Measurements from ENCODE around the gene KANTR.

The KANTR gene

DNA sequence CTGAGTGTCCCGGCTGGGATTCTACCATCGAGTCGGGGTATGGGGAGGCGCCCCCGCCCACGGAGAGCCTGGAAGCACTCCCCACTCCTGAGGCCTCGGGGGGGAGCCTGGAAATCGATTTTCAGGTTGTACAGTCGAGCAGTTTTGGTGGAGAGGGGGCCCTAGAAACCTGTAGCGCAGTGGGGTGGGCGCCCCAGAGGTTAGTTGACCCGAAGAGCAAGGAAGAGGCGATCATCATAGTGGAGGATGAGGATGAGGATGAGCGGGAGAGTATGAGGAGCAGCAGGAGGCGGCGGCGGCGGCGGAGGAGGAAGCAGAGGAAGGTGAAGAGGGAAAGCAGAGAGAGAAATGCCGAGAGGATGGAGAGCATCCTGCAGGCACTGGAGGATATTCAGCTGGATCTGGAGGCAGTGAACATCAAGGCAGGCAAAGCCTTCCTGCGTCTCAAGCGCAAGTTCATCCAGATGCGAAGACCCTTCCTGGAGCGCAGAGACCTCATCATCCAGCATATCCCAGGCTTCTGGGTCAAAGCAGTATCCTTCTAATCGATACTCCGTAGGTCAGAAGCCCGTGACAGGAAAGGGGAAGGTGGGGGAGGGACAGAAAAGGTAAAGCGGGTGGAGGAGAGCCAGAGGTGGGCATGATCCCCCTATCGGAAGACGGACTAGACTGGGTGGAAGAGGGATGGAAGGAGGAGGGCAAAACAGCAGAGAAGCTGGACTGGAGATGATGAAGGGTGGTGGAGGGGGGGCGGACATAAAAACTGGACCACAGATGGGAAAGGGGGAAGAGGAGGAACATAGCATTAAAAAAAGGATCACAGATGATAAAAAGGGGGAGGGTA, 10.9 kb upstream of the KANTR start:
- H3K4me3 ChIP-seq (ENCODE audit: low read length): peak overlapping the region; percentile 78
- peaks cover 20% of the 10 kb centered on the region for H3K36me3 ChIP-seq (ENCODE audit: insufficient read depth, low read length)
- peaks cover 12% of the 10 kb centered on the region for H3K4me1 ChIP-seq (ENCODE audit: control insufficient read depth, insufficient read depth, low read length)
- H3K4me2 ChIP-seq (ENCODE audit: low read length): peak overlapping the region; percentile 93
- peak overlapping the region; percentile 81 for H3K9ac ChIP-seq (ENCODE audit: low read depth, low read length)
- no peaks in the 10 kb centered on the region for H3K9me3 ChIP-seq (replicated peaks; ENCODE audit: low read length)
- H3K27me3 ChIP-seq (ENCODE audit: control insufficient read depth, insufficient read depth, low read length): no peaks in the 10 kb centered on the region

DNA sequence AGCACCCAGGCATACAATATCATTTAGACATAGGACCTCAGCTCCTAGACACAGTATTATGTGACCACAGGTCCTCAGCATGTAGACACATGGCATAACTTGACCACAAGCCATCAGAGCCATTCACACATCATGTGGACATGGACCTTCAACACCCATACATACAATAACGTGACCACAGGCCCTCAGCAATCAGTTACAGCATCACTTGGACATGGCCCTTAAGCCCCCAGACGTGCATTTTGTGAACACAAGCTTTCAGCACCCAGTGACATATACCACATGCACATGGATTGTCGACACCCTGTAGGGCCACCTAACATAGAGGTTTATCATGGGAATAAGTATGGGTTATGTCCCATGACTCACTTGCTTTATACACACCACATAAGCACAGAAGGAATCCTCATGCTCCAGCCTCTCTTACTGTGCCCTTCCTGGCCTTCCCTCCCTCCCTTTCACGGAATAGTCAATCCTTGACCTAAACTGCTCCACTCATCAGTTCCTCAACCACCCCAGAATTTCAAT, 9.8 kb upstream of the KANTR start:
- peak overlapping the region; percentile 93 for H3K4me2 ChIP-seq (ENCODE audit: low read length)
- peaks cover 20% of the 10 kb centered on the region for H3K36me3 ChIP-seq (ENCODE audit: insufficient read depth, low read length)
- H3K27me3 ChIP-seq (ENCODE audit: control insufficient read depth, insufficient read depth, low read length): no peaks in the 10 kb centered on the region
- no peak overlapping the region for H3K9ac ChIP-seq (ENCODE audit: low read depth, low read length)
- H3K4me3 ChIP-seq (ENCODE audit: low read length): peak overlapping the region; percentile 78
- H3K9me3 ChIP-seq (replicated peaks; ENCODE audit: low read length): no peaks in the 10 kb centered on the region
- peaks cover 12% of the 10 kb centered on the region for H3K4me1 ChIP-seq (ENCODE audit: control insufficient read depth, insufficient read depth, low read length)

GRCh38 chrX:53084863-53085262, 9.1 kb upstream of the KANTR start:
- Histone ChIP-seq H3K9ac (ENCODE audit: low read depth, low read length) (no peak overlapping the region), H3K27me3 (ENCODE audit: control insufficient read depth, insufficient read depth, low read length) (no peaks in the 10 kb centered on the region), H3K9me3 (replicated peaks; ENCODE audit: low read length) (no peaks in the 10 kb centered on the region), H3K4me2 (ENCODE audit: low read length) (no peak overlapping the region), H3K36me3 (ENCODE audit: insufficient read depth, low read length) (peaks cover 20% of the 10 kb centered on the region), H3K4me3 (ENCODE audit: low read length) (no peak overlapping the region), H3K4me1 (ENCODE audit: control insufficient read depth, insufficient read depth, low read length) (peaks cover 12% of the 10 kb centered on the region)

- peaks cover 20% of the 10 kb centered on the region for H3K36me3 ChIP-seq (ENCODE audit: insufficient read depth, low read length)
- peaks cover 12% of the 10 kb centered on the region for H3K4me1 ChIP-seq (ENCODE audit: control insufficient read depth, insufficient read depth, low read length)
- no peak overlapping the region for H3K4me3 ChIP-seq (ENCODE audit: low read length)
- no peak overlapping the region for H3K9ac ChIP-seq (ENCODE audit: low read depth, low read length)
- no peaks in the 10 kb centered on the region for H3K9me3 ChIP-seq (replicated peaks; ENCODE audit: low read length)
- no peaks in the 10 kb centered on the region for H3K27me3 ChIP-seq (ENCODE audit: control insufficient read depth, insufficient read depth, low read length)
- H3K4me2 ChIP-seq (ENCODE audit: low read length): no peak overlapping the region
Observed at GRCh38 chrX:53085661-53086229, 8.2 kb upstream of the KANTR start.

- Histone ChIP-seq H3K9ac (ENCODE audit: low read depth, low read length) (no peak overlapping the region), H3K9me3 (replicated peaks; ENCODE audit: low read length) (no peaks in the 10 kb centered on the region), H3K4me3 (ENCODE audit: low read length) (no peak overlapping the region), H3K27me3 (ENCODE audit: control insufficient read depth, insufficient read depth, low read length) (no peaks in the 10 kb centered on the region), H3K36me3 (ENCODE audit: insufficient read depth, low read length) (peaks cover 20% of the 10 kb centered on the region), H3K4me1 (ENCODE audit: control insufficient read depth, insufficient read depth, low read length) (peaks cover 12% of the 10 kb centered on the region), H3K4me2 (ENCODE audit: low read length) (no peak overlapping the region)
Observed at GRCh38 chrX:53086464-53086863, 7.5 kb upstream of the KANTR start.

GRCh38 chrX:53087388-53087831, 6.5 kb upstream of the KANTR start:
- H3K4me1 ChIP-seq (ENCODE audit: control insufficient read depth, insufficient read depth, low read length): peaks cover 12% of the 10 kb centered on the region
- H3K4me2 ChIP-seq (ENCODE audit: low read length): no peak overlapping the region
- no peaks in the 10 kb centered on the region for H3K9me3 ChIP-seq (replicated peaks; ENCODE audit: low read length)
- peaks cover 20% of the 10 kb centered on the region for H3K36me3 ChIP-seq (ENCODE audit: insufficient read depth, low read length)
- H3K9ac ChIP-seq (ENCODE audit: low read depth, low read length): no peak overlapping the region
- no peaks in the 10 kb centered on the region for H3K27me3 ChIP-seq (ENCODE audit: control insufficient read depth, insufficient read depth, low read length)
- H3K4me3 ChIP-seq (ENCODE audit: low read length): no peak overlapping the region

DNA sequence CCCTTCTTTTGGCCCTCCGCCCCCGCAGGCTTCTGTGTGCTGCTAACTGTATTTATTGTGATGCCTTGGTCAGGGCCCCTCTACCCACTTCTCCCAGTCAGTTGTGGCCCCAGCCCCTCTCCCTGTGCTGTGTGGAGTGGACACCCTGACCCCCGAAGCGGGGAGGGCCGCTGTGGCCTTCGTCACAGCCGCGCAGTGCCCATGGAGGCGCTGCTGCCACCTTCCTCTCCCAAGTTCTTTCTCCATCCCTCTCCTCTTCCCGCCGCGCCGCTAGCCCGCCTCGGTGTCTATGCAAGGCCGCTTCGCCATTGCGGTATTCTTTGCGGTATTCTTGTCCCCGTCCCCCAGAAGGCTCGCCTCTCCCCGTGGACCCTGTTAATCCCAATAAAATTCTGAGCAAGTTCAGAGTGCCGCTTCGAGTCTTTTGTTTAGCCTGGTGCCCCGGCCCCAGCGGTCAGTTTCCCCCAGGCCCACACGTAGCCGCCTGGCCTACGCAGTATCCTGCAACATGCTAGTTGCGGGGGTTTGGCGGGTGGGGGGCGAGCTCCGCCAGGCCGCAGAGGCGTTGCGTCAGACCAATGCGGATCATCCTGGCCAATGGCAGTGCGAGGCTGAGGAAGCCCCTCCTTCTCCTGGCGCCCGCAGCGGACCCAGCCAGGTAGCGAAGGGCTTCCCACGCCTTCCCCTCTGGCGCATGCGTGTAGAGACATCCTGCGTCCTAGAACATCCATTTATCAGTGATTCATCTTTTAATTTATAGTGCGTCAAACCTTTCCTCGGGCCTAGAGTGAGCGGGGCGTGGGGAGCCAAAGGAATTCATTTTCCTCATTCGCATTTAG, 5.6 kb upstream of the KANTR start:
- Histone ChIP-seq H3K4me3 (ENCODE audit: low read length) (peak overlapping the region; percentile 45), H3K27me3 (ENCODE audit: control insufficient read depth, insufficient read depth, low read length) (no peaks in the 10 kb centered on the region), H3K4me2 (ENCODE audit: low read length) (peak overlapping the region; percentile 64), H3K9ac (ENCODE audit: low read depth, low read length) (peak overlapping the region; percentile 45), H3K9me3 (replicated peaks; ENCODE audit: low read length) (no peaks in the 10 kb centered on the region), H3K4me1 (ENCODE audit: control insufficient read depth, insufficient read depth, low read length) (peaks cover 10% of the 10 kb centered on the region), H3K36me3 (ENCODE audit: insufficient read depth, low read length) (peaks cover 20% of the 10 kb centered on the region)

DNA sequence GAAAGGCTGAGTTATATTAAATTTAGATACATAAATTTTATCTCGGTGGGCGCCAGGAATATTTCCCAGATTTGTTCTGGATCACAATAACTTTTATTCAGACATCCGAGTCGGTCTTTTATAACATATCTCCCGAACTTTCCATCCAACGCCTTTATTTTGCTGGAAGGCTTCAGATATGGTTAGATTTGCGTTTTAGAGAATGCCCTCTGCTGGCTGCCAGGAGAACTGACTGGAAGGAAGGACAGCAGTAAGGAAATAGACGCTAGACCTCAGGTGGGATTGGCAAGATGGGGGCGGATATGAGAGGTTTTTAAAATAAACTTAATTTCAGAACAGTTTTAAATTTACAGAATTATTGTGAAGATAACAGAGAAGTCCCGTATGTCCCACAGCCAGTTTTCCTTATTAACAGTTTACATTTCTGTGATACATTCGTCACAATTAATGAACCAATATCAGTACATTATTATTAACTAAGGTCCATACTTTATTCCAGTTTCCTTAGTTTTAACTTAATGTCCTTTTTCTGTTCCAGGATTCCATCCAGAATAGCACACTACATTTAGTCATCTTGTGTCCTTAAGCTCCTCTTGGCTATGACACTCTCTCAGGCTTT, 4.6 kb upstream of the KANTR start:
- Histone ChIP-seq H3K36me3 (ENCODE audit: insufficient read depth, low read length) (peaks cover 20% of the 10 kb centered on the region), H3K4me3 (ENCODE audit: low read length) (peak overlapping the region; percentile 45), H3K9ac (ENCODE audit: low read depth, low read length) (peak overlapping the region; percentile 45), H3K9me3 (replicated peaks; ENCODE audit: low read length) (no peaks in the 10 kb centered on the region), H3K4me1 (ENCODE audit: control insufficient read depth, insufficient read depth, low read length) (peaks cover 4% of the 10 kb centered on the region), H3K4me2 (ENCODE audit: low read length) (peak overlapping the region; percentile 64), H3K27me3 (ENCODE audit: control insufficient read depth, insufficient read depth, low read length) (no peaks in the 10 kb centered on the region)

DNA sequence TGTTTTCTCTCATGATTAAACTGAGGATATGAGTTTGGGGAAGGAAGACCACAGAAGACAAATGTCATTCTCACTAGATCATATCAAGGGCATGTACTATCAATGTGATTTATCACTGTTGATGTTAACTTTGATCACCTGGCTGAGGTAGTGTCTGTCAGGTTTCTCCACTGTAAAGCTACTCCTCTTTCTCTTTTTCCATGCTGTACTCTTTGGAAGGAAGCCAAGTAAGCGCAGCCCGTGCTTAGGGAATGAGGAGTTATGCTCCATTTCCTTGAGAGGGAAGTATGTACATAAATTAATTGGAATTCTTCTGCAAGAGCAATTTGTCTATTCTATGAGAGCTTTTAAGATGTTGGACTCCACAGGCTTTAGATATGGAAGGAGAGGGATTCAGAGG, 4.0 kb upstream of the KANTR start:
- H3K9me3 ChIP-seq (replicated peaks; ENCODE audit: low read length): no peaks in the 10 kb centered on the region
- no peak overlapping the region for H3K9ac ChIP-seq (ENCODE audit: low read depth, low read length)
- no peaks in the 10 kb centered on the region for H3K27me3 ChIP-seq (ENCODE audit: control insufficient read depth, insufficient read depth, low read length)
- no peak overlapping the region for H3K4me2 ChIP-seq (ENCODE audit: low read length)
- H3K4me3 ChIP-seq (ENCODE audit: low read length): no peak overlapping the region
- H3K36me3 ChIP-seq (ENCODE audit: insufficient read depth, low read length): peaks cover 19% of the 10 kb centered on the region
- H3K4me1 ChIP-seq (ENCODE audit: control insufficient read depth, insufficient read depth, low read length): peaks cover 4% of the 10 kb centered on the region

DNA sequence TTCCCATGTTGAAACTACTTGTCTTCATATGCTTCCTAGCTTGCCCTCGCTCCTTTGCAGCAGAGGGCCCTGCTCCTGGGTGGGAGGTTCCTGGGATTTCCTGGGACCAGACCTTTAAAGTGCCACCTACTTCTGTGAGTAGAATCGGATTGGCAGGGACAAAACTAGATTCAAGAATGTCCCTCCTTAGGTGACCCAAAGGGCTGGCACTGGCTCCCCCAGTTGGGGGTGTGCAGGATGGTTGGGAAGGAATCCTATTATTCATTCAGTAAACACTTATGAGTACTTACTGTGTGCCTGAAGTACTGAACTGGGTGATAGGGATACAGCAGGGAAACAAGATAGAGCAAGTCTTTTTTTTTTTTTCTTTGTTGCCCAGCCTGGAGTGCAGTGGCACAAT, 2.6 kb upstream of the KANTR start:
- Histone ChIP-seq H3K4me1 (ENCODE audit: control insufficient read depth, insufficient read depth, low read length) (peaks cover 4% of the 10 kb centered on the region), H3K36me3 (ENCODE audit: insufficient read depth, low read length) (peaks cover 5% of the 10 kb centered on the region), H3K4me2 (ENCODE audit: low read length) (no peak overlapping the region), H3K9me3 (replicated peaks; ENCODE audit: low read length) (no peaks in the 10 kb centered on the region), H3K9ac (ENCODE audit: low read depth, low read length) (no peak overlapping the region), H3K4me3 (ENCODE audit: low read length) (no peak overlapping the region), H3K27me3 (ENCODE audit: control insufficient read depth, insufficient read depth, low read length) (no peaks in the 10 kb centered on the region)

GRCh38 chrX:53093177-53093655, 726 bp upstream of the KANTR start:
- no peaks in the 10 kb centered on the region for H3K9me3 ChIP-seq (replicated peaks; ENCODE audit: low read length)
- H3K4me3 ChIP-seq (ENCODE audit: low read length): peak overlapping the region; percentile 62
- peak overlapping the region; percentile 84 for H3K4me2 ChIP-seq (ENCODE audit: low read length)
- H3K27me3 ChIP-seq (ENCODE audit: control insufficient read depth, insufficient read depth, low read length): no peaks in the 10 kb centered on the region
- H3K9ac ChIP-seq (ENCODE audit: low read depth, low read length): peak overlapping the region; percentile 33
- H3K4me1 ChIP-seq (ENCODE audit: control insufficient read depth, insufficient read depth, low read length): peaks cover 4% of the 10 kb centered on the region
- no peaks in the 10 kb centered on the region for H3K36me3 ChIP-seq (ENCODE audit: insufficient read depth, low read length)

Data from skeletal muscle satellite cell (primary cell).